K562 (cell line): Measurements from ENCODE around the gene HOXB1. TPM values are rescaled to one million over a fixed set of nuclear protein-coding genes. Genes with fewer than 3 reads are reported as not detected.

Experiments used
- ADNP ChIP-seq: fragments of 200-800 bp; sonication (Bioruptor generic); IDR thresholded peaks from 2 replicates; pipeline ENCODE4 v1.6.1; 2016; ENCODE audit warnings: missing genetic modification characterization, missing compliant biosample characterization
- CBX1 ChIP-seq: sonication (generic); IDR thresholded peaks from 2 replicates; pipeline ENCODE4 v1.6.1; 2016; ENCODE audit warnings: antibody characterized with exemption, low read depth, mild to moderate bottlenecking
- CREB1 ChIP-seq, 2 experiments: sonication (generic) in 1 of 2; formaldehyde crosslinking in 1 of 2; IDR thresholded peaks; 2 replicates each; pipeline versions ENCODE4 v1.6.1 to v1.8.0; 2012 to 2022; ENCODE audit warnings: inconsistent platforms in 1 of 2, mild to moderate bottlenecking in 1 of 2, missing genetic modification reagents in 1 of 2, moderate library complexity in 1 of 2
- CXXC5 ChIP-seq: fragments of 250-450 bp; sonication (Bioruptor Pico); IDR thresholded peaks from 2 replicates; pipeline ENCODE4 v1.8.0; 2022; ENCODE audit warnings: inconsistent platforms, mild to moderate bottlenecking, moderate library complexity
- KDM1A ChIP-seq, 2 experiments: fragments of 450-650 bp; IDR thresholded peaks; 2 replicates each; pipeline ENCODE4 v1.6.1; 2016; ENCODE audit warnings: mild to moderate bottlenecking in 2 of 2
- MEIS2 ChIP-seq: fragments of 450-650 bp; IDR thresholded peaks from 2 replicates; pipeline ENCODE4 v1.6.1; 2014; ENCODE audit warnings: mild to moderate bottlenecking; ENCODE audit not compliant: partially characterized antibody
- MGA ChIP-seq: fragments of 450-650 bp; IDR thresholded peaks from 2 replicates; pipeline ENCODE4 v1.6.1; 2016; ENCODE audit warnings: mild to moderate bottlenecking, moderate library complexity
- NFXL1 ChIP-seq: fragments of 450-650 bp; formaldehyde crosslinking; IDR thresholded peaks from 2 replicates; pipeline ENCODE4 v1.4.0; 2021; ENCODE audit warnings: mild to moderate bottlenecking
- NONO ChIP-seq, 2 experiments: fragments of 200-400 bp in 1 of 2; fragments of 450-650 bp in 1 of 2; formaldehyde crosslinking in 1 of 2; IDR thresholded peaks; 2 replicates each; pipeline ENCODE4 v1.6.1; 2017; ENCODE audit warnings: low read depth in 2 of 2, mild to moderate bottlenecking in 2 of 2, moderate library complexity in 2 of 2, low read length in 1 of 2
- PHF20 ChIP-seq: fragments of 450-650 bp; IDR thresholded peaks from 2 replicates; pipeline ENCODE4 v1.6.1; 2018; ENCODE audit not compliant: partially characterized antibody
- ZBTB43 ChIP-seq: sonication (generic); formaldehyde crosslinking; IDR thresholded peaks from 2 replicates; pipeline ENCODE4 v1.8.0; 2023; ENCODE audit warnings: mild to moderate bottlenecking, missing genetic modification reagents
- ZNF146 ChIP-seq: IDR thresholded peaks from one replicate; pipeline ENCODE4 v1.6.1; 2018; ENCODE audit warnings: missing compliant biosample characterization; ENCODE audit not compliant: unreplicated experiment
- ZNF551 ChIP-seq: fragments of 250-450 bp; sonication (Bioruptor Pico); IDR thresholded peaks from 2 replicates; pipeline ENCODE4 v1.5.0; 2021; ENCODE audit warnings: mild to moderate bottlenecking, moderate library complexity
- ZNF644 ChIP-seq: fragments of 200-800 bp; sonication (Bioruptor generic); IDR thresholded peaks from 2 replicates; pipeline ENCODE4 v1.6.1; 2016; ENCODE audit warnings: low read depth, missing genetic modification characterization, missing compliant biosample characterization
- polyA plus RNA-seq, 8 experiments: library from polyadenylated mRNA; depleted of rRNA in 4 of 8; stranded (reverse) in 5 of 8; unstranded in 3 of 8; fragments of >200 nt; fragmentation: Nextera tagmentation in 2 of 8; fragmentation: Illumina TruSeq in 1 of 8; extraction: Ambion mirVana in 2 of 8; extraction: Trizol in 1 of 8; gene quantifications; 2 replicates each; pipeline versions ENCODE4 v1.2.1 to v1.2.3, GENCODE V29; 2011 to 2014; ENCODE audit warnings: inconsistent platforms in 1 of 8, missing spikeins in 1 of 8
- total RNA-seq, 7 experiments: library from RNA; depleted of rRNA in 6 of 7; stranded (reverse); fragments of >200 nt in 6 of 7; fragmentation: Illumina TruSeq in 2 of 7; extraction: Trizol in 2 of 7; gene quantifications; 2 replicates each; pipeline versions ENCODE4 v1.2.1 to v1.2.3, GENCODE V29; 2011 to 2021; ENCODE audit warnings: low replicate concordance in 1 of 7

The HOXB1 gene
- total and polyA plus RNA-seq, 9 of the 15 experiments (the other 6 are each of a cell fraction or from before 2014, with no cell fraction given), result 0.04 TPM; not detected in 8

GRCh38 chr17:48523010-48523409 lies 7.8 kb downstream of the HOXB1 start (continued):
- TF ChIP-seq MGA (no peak), NONO (IDR thresholded peaks at IDR 0.05; ENCODE audit: low read depth in 2 of 2, low read length in 1 of 2) (no peak), CXXC5 (CRISPR knock-in tag) (0 out of 2 replicates have a peak, but pooled peaks have one; percentile 11), MEIS2 (no peak), NFXL1 (no peak), KDM1A (IDR thresholded peaks at IDR 0.05) (0 out of 4 replicates have a peak, but pooled peaks of 1 of the 2 experiments have one; percentile 22), PHF20 (peak; percentile 27), ZNF146 (CRISPR knock-in tag) (no peak), CBX1 (peak; percentile 77), ZNF551 (no peak), ZBTB43 (no peak), ADNP (peak; percentile 63), ZNF644 (tag) (no peak), CREB1 (IDR thresholded peaks at IDR 0.05) (no peak), CREB1 (CRISPR knock-in tag; IDR thresholded peaks at IDR 0.05) (no peak)
